Measurements from ENCODE around the gene SPSB4.

- TF ChIP-seq POLR2AphosphoS5 (IDR thresholded peaks at IDR 0.05) (peak in 1 of 3 donors; percentile 14), POLR2A (IDR thresholded peaks at IDR 0.05) (no peak)
Measured at GRCh38 chr3:141050576-141051442, at the start of gene SPSB4.
